ENCODE results near the gene C10orf71.

DNA sequence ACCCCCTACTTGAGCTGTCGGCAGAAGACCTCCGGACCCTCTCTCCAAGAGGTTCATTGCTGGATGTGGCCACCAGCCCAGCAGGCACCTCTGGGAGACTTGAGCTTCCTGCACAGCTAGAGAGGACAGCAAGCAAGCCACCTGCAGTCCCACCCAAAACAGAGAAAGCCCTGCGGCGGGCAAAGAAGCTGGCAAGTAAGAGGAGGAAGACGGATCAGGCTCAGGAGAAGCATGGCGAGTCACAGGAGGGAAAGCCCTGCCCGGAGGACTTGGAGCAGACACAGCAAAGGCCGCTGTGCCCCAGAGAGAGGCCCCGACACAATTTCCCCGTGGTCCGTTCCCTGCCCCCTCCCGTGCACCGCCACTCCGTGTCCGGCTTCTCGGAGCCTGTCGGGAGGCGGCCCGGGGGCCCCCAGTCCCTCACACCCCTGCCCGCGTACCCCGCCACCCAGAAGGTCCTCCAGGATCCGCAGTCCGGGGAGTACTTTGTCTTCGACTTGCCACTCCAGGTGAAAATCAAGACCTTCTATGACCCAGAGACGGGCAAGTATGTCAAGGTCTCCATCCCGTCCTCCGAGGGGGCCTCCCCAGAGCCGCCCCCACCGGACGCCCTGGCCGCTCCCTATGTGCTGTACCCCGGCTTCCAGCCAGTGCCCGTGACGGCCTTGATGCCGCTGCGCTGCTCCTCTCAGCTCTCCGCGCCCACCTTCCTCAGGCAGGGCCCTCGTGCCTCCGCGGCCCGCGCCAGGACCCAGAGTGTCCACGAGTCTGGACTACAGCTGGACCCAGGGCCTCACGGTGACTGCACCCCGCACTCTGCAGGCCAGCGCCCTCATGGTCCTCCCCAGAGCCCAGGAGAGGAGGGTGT lies 27.2 kb downstream of the C10orf71 start:
- TF ChIP-seq, protein P1, sequence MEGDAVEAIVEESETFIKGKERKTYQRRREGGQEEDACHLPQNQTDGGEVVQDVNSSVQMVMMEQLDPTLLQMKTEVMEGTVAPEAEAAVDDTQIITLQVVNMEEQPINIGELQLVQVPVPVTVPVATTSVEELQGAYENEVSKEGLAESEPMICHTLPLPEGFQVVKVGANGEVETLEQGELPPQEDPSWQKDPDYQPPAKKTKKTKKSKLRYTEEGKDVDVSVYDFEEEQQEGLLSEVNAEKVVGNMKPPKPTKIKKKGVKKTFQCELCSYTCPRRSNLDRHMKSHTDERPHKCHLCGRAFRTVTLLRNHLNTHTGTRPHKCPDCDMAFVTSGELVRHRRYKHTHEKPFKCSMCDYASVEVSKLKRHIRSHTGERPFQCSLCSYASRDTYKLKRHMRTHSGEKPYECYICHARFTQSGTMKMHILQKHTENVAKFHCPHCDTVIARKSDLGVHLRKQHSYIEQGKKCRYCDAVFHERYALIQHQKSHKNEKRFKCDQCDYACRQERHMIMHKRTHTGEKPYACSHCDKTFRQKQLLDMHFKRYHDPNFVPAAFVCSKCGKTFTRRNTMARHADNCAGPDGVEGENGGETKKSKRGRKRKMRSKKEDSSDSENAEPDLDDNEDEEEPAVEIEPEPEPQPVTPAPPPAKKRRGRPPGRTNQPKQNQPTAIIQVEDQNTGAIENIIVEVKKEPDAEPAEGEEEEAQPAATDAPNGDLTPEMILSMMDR (IDR thresholded peaks at IDR 0.05) = no peak
- TF ChIP-seq EP300 (IDR thresholded peaks at IDR 0.05) (no peak), POLR2A (IDR thresholded peaks at IDR 0.05) (no peak)
